Medulla oblongata (tissue), 1 donor: ENCODE results near the gene NPFFR1.
A peak's percentile ranks its signal among the peaks of the same experiment; 100 is the strongest.

Source experiments
- DNase-seq: peaks from one replicate; pipeline ENCODE4 v3.0.0-alpha.2; 2015; ENCODE audit errors: extremely low spot score

The NPFFR1 gene

GRCh38 chr10:70283445-70284399 lies at the start of gene NPFFR1:
Gene NPFFR1 (minus strand): TSS chr10:70284004. CDS start chr10:70283676, 328 bp downstream.
- DNase-seq = no peak

- DNase-seq = no peak
These were observed 49.5 kb upstream of the NPFFR1 start for GRCh38 chr10:70333268-70333667.

- peak; percentile 89 for DNase-seq
These were observed 47.9 kb upstream of the NPFFR1 start for GRCh38 chr10:70331486-70332268.

DNA sequence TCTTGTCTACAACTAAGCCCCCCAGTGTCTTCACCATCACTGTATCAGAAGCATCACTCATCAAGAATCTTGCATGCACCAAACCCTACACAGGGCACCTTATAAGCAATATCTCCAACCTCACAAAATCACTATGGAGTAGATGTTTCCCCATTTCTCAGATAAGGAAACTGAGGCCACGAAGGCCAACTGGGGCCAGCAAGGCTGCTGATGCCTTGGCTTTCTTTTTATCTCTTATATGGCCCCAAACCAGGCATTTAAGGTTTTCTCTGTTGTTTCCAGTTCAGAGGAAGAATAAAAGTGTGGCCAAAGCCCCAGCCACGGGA lies 47.3 kb upstream of the NPFFR1 start:
- no peak for DNase-seq

- DNase-seq = no peak
These were observed 46.9 kb upstream of the NPFFR1 start for GRCh38 chr10:70330671-70331070.

DNA sequence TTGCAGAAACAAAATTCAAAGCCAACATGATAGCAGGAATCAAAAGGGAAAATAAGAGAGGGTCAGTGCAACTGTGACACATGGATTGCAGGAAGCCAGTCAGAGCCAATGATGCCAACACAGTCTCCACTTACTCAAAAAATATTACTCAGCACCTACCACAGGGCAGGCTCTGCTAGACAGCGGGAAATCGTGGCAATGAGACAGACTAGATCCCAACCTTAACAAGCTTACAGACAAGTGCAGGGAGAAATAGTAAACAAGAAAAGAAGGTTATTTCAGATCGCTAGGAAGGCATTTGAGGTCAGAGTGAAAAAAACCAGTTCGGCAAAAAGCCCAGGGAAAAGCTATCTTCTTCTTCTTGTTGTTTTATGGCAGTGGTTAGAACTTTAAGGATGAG lies 45.2 kb upstream of the NPFFR1 start:
- no peak for DNase-seq

DNA sequence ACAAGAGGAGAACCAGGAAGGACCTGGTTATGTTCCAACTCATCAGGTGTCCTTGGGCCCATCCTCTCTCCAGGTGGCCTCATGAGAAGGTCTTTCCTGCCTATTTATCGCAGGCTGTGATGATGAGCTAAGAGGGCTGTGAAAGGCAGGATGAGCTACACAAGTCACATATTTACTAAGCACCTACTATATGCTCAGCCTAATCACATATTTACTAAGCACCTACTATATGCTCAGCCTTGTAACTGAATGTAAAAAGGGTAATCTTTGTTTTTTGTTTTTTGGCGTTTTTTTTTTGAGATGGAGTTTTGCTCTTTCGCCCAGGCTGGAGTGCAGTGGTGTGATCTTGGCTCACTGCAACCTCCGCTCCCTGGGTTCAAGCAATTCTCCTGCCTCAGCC lies 44.2 kb upstream of the NPFFR1 start:
- DNase-seq = no peak

GRCh38 chr10:70324951-70325781 lies 41.4 kb upstream of the NPFFR1 start:
- DNase-seq = no peak

- no peak for DNase-seq
These were observed 40.6 kb upstream of the NPFFR1 start for GRCh38 chr10:70324339-70324861.

DNA sequence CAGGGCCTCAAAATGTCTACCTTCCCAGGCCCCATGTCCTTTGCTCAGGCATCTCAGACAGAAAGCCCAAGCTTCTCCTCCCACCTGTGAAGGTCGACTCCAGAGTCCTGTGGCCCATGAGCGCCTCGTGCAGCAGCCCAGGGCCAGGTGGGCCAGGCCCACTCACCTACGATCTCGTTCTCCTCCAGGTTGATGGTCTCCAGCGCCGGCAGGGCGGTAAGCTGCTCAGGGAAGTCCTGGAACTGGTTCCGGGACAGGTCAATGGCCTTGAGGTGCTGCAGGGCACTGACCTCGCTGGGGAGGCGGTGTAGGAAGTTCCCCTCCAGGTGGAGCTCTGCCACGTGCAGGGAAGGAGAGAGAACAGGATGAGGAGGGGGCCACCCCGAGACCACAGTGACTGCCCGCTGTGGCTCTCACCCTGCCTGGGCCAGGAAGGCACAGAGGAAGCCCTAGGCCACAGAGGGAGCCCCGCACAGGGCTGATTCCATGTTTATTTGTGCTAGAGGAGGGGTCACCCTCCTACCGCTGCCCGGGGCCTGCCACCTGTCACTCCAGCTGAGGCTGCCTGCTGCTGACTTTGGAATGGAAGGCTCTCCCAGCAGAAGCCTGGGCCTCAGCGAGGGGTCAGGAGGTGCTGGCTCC lies 40.0 kb upstream of the NPFFR1 start:
- DNase-seq = no peak

- no peak for DNase-seq
These were observed 39.4 kb upstream of the NPFFR1 start for GRCh38 chr10:70323138-70323696.

GRCh38 chr10:70321897-70322890 lies 38.4 kb upstream of the NPFFR1 start:
- DNase-seq = no peak

DNA sequence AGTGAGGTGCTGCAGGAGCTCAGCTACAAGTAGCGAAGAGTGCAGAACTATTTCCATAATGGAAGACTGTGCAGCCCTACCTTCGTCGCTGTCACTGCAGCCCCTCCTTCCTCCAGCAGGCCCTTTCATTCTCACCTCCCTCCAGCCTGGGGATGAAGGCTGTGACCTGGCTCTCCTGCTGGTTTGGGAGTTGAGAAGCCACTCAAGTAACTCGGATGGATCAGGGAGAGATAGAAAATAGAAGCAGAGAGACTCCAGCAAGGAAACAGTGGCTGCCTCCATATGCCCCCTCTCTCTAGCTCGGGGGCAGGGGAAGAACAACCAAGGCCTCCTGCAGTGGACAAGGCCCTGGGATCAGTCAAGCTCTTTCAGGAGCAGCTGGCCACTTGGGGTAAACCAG lies 37.4 kb upstream of the NPFFR1 start:
- DNase-seq = no peak

DNA sequence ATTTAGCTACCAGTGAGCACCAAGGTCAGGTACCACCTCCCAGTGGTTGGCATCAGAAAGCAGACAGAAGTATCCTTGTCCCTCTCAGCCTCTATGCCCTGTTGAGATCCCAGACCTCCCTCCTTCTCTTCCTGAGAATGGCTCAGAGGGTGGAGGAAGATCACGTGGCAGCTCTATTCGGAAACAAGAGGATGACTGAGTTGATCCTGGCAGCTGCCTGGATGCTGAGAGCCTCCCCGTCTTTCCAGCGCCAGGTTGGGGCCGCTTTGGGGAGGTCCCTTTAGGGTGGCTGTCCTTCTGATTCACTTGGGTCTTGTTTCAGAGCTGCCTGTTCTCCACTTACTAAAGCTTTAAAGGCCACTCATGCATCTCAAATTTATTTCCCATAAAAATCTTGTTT lies 36.9 kb upstream of the NPFFR1 start:
- DNase-seq = peak; percentile 35

DNA sequence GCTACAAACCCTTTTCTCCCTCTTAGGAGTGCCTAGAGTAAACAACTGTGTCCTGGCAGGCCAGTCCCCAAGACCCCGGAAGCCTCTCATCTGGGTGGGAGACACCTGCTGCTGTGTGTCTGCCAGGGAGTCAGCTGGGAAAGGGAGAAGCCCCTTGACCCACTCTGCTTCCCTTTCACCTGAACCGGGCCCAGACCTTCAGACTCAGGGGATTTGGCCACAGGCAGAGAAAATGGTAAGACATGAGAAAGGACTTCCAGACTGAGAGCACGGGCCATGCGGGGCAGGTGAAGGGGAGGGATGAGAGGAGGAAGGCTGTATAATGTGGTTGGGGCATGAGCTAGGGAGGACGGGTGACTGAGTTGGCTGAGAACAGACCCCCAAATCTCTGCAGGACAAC lies 36.0 kb upstream of the NPFFR1 start:
- DNase-seq = no peak

GRCh38 chr10:70319183-70319582 lies 35.4 kb upstream of the NPFFR1 start:
- DNase-seq = no peak

- no peak for DNase-seq
These were observed 34.1 kb upstream of the NPFFR1 start for GRCh38 chr10:70317943-70318318.

DNA sequence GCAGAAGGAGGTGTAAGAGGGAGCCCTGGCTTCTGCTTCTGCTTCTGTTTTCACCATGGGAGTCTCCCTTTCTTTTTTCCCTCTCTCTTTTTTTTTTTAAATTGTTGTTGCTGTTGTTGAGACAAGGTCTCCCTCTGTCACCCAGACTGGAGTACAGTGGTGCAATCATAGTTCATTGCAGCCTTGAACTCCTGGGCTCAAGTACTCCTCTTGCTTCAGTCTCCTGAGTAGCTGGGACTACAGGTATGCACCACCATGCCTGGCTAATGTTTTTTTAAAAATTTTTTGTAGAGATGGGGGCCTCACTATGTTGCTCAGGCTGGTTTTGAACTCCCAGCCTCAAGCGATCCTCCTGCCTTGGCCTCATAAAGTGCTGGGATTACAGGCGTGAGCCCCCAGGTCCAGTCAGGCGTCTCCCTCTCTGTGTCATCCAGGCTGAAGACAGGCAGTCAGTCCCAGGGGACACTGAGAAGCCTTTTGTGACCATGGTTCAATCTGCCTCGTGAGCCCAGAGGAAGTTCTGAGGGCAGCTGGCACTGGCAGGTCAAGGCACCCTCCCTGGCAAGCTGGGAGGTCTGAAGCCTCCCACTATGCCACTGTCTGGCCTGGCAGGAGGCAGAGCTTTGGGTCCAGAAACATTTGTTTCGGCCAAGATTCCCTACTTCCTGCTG lies 33.6 kb upstream of the NPFFR1 start:
- no peak for DNase-seq

GRCh38 chr10:70315815-70316214 lies 32.0 kb upstream of the NPFFR1 start:
- no peak for DNase-seq
